ENCODE measurements around the gene DVL2.
A peak's percentile ranks its signal among the peaks of the same experiment; 100 is the strongest.

Gene DVL2

DNA sequence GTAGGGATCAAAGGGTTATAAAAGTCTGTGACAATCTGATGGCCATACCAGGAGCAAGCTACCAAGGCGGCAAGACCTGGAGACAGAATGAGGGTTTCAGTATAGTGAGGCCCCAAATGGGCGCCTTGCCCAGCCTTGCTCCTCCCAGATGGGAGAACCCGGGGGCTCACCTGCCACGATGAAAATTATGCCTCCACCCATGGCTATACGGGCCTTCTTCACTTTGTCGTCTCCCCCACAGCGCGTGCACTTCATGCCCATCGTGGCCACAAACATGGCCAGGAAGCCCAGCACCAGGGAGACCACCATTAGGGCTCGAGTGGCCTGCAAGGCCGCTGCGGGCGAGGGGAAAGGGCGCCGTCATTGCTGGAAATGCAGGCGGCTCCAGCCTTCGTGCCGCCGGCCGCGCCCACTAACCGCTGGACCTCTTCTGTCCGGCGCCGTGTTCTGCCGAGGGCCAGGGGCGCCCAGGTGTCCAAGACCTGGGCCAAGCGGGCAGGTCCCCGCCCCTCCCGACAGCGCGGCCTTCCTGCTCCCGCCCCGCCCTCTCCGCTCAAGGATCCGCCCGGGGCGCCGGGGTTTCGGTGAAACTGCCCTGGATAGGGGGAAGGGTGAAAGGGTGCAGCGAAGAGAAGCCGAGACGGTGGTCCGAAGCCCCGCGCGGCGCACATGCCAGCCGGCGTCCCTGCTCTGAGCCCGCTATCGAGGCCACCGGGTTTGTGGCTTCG lies 26.5 kb upstream of the DVL2 start:
- no peak for TF ChIP-seq SIN3A (IDR thresholded peaks at IDR 0.05; ENCODE audit: borderline replicate concordance, insufficient read depth, low read length)
- TF ChIP-seq REST (IDR thresholded peaks at IDR 0.05; ENCODE audit: insufficient read depth in 1 of 2, low read depth in 2 of 2, low read length in 2 of 2) = no peak
- no peak for TF ChIP-seq POLR2AphosphoS5 (IDR thresholded peaks at IDR 0.05; ENCODE audit: low read depth, low read length)
- no peak for TF ChIP-seq FOXP2 (optimal IDR thresholded peaks at IDR 0.05; ENCODE audit: borderline replicate concordance, extremely low read depth, extremely low read length, insufficient read depth)
- no peak for TF ChIP-seq TAF1 (IDR thresholded peaks at IDR 0.05; ENCODE audit: borderline replicate concordance, insufficient read depth, low read length)

DNA sequence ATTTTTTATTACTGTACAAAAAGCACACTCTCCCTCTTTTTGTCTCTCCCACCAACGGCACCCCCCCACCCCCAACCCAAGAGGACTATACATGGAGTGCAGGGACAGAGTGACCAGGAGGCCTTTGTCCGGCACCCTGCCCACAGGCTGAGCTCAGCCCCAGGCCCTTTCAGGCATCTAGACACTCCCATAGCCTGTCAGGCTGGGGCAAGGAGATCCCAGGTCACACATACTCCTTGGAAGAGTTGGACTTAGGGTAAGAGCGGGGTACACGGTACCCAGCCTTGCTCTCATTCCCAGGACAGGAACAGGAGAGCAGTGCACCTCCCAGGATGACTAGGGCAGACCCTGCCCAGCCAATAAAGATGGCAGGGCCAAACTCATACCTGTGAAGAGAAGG lies 25.8 kb upstream of the DVL2 start:
- TF ChIP-seq SIN3A (IDR thresholded peaks at IDR 0.05; ENCODE audit: borderline replicate concordance, insufficient read depth, low read length) (no peak), POLR2AphosphoS5 (IDR thresholded peaks at IDR 0.05; ENCODE audit: low read depth, low read length) (no peak), TAF1 (IDR thresholded peaks at IDR 0.05; ENCODE audit: borderline replicate concordance, insufficient read depth, low read length) (no peak), REST (IDR thresholded peaks at IDR 0.05; ENCODE audit: insufficient read depth in 1 of 2, low read depth in 2 of 2, low read length in 2 of 2) (no peak), FOXP2 (optimal IDR thresholded peaks at IDR 0.05; ENCODE audit: borderline replicate concordance, extremely low read depth, extremely low read length, insufficient read depth) (no peak)

- TF ChIP-seq FOXP2 (optimal IDR thresholded peaks at IDR 0.05; ENCODE audit: borderline replicate concordance, extremely low read depth, extremely low read length, insufficient read depth) = no peak
- no peak for TF ChIP-seq REST (IDR thresholded peaks at IDR 0.05; ENCODE audit: insufficient read depth in 1 of 2, low read depth in 2 of 2, low read length in 2 of 2)
Observed at GRCh38 chr17:7259555-7259889, 25.2 kb upstream of the DVL2 start.

DNA sequence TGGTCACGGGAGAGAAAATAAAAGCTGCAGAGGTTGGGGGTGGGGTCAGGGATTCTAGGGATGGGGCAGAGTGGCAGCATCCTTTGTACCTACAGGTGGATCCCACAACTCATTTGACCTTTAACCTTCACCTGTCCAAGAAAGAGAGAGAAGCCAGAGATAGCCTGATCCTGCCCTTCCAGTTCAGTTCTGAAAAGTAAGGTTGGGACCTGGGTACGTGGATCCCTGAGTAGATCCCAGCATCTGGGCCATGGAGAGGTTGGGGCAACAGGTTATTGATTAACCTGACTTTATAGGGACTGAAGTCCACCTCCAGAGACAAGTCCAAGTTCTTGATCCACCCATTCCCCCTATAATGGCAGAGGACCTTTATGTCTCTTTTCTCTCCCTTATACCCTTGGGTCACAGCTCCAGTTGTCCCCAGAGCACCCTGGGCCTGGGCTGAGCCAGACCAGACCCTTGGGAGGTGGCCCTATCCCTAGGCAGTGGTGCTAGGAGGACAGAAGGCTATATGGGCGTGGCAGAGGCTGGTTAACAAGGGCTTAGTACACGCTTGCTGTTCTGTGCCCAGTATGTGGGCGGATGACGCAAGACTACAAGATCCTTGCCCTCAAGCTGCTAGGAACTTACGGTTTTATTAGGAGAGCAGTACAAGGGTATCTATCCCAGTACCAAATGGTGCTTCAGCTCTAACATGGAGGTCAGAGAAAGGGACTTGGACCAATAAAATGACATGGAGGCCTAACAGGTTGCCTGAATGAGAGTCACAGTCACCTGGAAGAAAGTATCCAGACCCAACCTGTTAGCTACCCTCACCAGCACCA lies 24.6 kb upstream of the DVL2 start:
- no peak for TF ChIP-seq FOXP2 (optimal IDR thresholded peaks at IDR 0.05; ENCODE audit: borderline replicate concordance, extremely low read depth, extremely low read length, insufficient read depth)
- TF ChIP-seq POLR2AphosphoS5 (IDR thresholded peaks at IDR 0.05; ENCODE audit: low read depth, low read length) = peak; percentile 22; the same call in 1 of the 2 replicates

DNA sequence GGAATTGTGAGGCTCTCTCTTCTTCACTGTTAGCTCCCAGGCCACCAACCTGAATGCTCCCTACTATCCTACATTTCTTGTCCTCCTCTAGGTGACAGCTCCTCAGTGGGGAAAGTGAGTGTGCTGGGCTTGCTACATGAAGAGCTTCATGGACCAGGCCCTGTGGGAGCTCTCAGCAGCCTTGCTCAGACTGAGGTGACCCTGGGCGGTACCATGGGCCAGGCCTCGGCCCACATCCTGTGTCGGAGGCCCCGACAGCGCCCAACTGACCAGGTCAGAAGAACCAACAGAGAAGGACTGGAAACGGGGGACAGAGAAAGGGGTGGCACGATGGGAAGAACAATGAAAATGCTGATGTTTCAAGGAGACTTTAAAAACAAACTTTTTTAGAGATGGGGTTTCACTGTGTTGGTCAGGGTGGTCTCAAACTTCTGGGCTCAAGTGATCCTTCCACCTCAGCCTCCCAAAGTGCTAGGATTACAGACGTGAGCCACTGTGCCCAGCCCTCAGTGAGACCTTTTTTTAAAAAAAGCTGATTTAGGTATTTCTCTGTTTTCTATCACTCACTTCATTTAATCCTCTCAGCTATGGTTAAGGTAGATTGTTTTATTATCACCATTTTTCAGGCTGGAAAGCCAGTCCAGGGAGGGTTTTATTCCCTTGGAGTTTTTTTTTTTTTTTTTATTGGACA lies 22.6 kb upstream of the DVL2 start:
- no peak for TF ChIP-seq REST (IDR thresholded peaks at IDR 0.05; ENCODE audit: insufficient read depth in 1 of 2, low read depth in 2 of 2, low read length in 2 of 2)

Data from PFSK-1 (cell line).